Activated CD4-positive, alpha-beta memory T cell treated with anti-CD3 and anti-CD28 coated beads, Interleukin-2, amount 10 ng/mL, durations not matched to agents 7 days and 5 days (primary cell): ENCODE results near the gene GPX4. TPM values are rescaled to one million over a fixed set of nuclear protein-coding genes. Genes with fewer than 3 reads are reported as not detected.

Experiments used
- CTCF ChIA-PET: fragments of 350-600 bp; sonication (Branson Sonifier 250); formaldehyde crosslinking; loops from one replicate; lab custom pipeline; 2021; ENCODE audit warnings: antibody characterized with exemption, inconsistent platforms; lab: Charles Lee
- POLR2A ChIA-PET: fragments of 350-600 bp; sonication (Branson Sonifier 250); formaldehyde crosslinking; loops from one replicate; lab custom pipeline; 2021; ENCODE audit warnings: antibody characterized with exemption; lab: Charles Lee
- DNase-seq: peaks from one replicate; pipeline ENCODE4 v3.0.0-alpha.2; 2020
- H3K27ac Mint-ChIP-seq: one replicate; pipeline ENCODE4 v1.8.0; 2021; ENCODE audit warnings: mild to moderate bottlenecking, mixed read lengths
- H3K27me3 Mint-ChIP-seq: one replicate; pipeline ENCODE4 v1.8.0; 2021; ENCODE audit warnings: mixed read lengths
- H3K36me3 Mint-ChIP-seq: one replicate; pipeline ENCODE4 v1.8.0; 2021; ENCODE audit warnings: low read depth, mixed read lengths
- H3K4me1 Mint-ChIP-seq: one replicate; pipeline ENCODE4 v1.8.0; 2021; ENCODE audit warnings: mixed read lengths
- H3K4me3 Mint-ChIP-seq: one replicate; pipeline ENCODE4 v1.8.0; 2021; ENCODE audit warnings: mild to moderate bottlenecking, mixed read lengths
- H3K9me3 Mint-ChIP-seq: one replicate; pipeline ENCODE4 v1.8.0; 2021; ENCODE audit warnings: mixed read lengths
- total RNA-seq, 2 experiments: library from RNA; stranded (reverse); gene quantifications; one replicate each; pipeline ENCODE4 v1.2.3, GENCODE V29; 2021

GPX4 gene
- total RNA-seq, 2 experiments from 2014 or later = 141 to 148 TPM

DNA sequence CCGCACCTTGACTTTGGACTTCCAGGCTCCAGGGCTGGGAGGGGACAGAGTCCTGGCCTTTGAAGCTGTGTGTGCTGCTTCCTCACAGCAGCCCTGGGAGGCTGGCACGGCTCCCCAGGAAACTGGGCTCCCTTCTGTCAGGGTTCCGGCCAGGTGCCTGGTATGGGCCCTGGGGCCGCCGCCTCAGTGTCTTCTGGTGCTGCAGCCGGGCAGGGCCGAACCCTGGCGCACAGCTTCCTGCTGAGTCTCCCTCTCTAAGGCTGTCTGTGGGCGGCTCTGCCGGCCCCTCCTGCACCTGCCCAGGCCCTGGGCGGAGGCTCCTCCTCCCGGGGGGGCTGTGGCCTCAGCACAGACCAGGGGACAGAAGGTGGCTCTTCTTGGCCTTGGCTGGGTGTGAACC is 32.4 kb downstream of the GPX4 start:
- peaks cover 17% of the 10 kb centered on the region for H3K4me1 Mint-ChIP-seq
- ChIA-PET POLR2A (no interaction called here), CTCF (interaction anchor here (0.6 kb wide), 1 partner anchor 11 kb away, joined by 3 read pairs; no protein-coding TSS in a partner anchor)
- H3K36me3 Mint-ChIP-seq = peaks cover 11% of the 10 kb centered on the region
- H3K4me3 Mint-ChIP-seq = no peak overlapping the region
- no peak overlapping the region for H3K27ac Mint-ChIP-seq
- H3K9me3 Mint-ChIP-seq = no peaks in the 10 kb centered on the region
- no peak for DNase-seq
- H3K27me3 Mint-ChIP-seq = no peaks in the 10 kb centered on the region

GRCh38 chr19:1136621-1137317 is 33.0 kb downstream of the GPX4 start:
- DNase-seq = no peak
- Mint-ChIP-seq H3K36me3 (peaks cover 11% of the 10 kb centered on the region), H3K4me1 (peaks cover 17% of the 10 kb centered on the region), H3K9me3 (no peaks in the 10 kb centered on the region), H3K27me3 (no peaks in the 10 kb centered on the region), H3K27ac (peak overlapping the region; percentile 54), H3K4me3 (no peak overlapping the region)
- POLR2A ChIA-PET = no interaction called here
- CTCF ChIA-PET = no interaction called here

GRCh38 chr19:1138121-1138520 is 34.3 kb downstream of the GPX4 start:
- ChIA-PET CTCF (no interaction called here), POLR2A (no interaction called here)
- Mint-ChIP-seq H3K36me3 (peaks cover 20% of the 10 kb centered on the region), H3K27me3 (no peaks in the 10 kb centered on the region), H3K9me3 (peaks cover 6% of the 10 kb centered on the region), H3K27ac (no peak overlapping the region), H3K4me3 (no peak overlapping the region), H3K4me1 (peaks cover 13% of the 10 kb centered on the region)
- no peak for DNase-seq

DNA sequence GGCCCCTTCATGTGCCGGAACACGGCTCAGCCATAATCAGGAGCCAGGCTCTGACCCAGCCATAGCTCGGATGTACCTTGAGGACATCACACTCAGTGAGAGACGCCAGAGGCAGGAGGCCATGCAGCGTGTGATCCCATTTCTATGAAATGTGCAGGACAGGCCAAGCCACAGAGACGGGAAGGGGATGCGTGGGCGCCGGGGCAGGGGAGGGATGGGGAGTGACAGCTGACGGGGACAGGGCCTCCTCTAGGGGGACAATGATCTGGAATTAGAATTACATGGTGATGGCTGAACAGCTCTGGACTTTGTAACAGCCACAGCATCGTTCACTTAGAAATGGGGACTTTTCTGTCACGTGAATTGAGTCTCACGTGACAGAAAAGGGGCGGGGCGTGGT is 35.3 kb downstream of the GPX4 start:
- POLR2A ChIA-PET = interaction anchor here (0.9 kb wide), 1 partner anchor 15 kb away, joined by 3 read pairs; no protein-coding TSS in a partner anchor
- H3K27ac Mint-ChIP-seq = no peak overlapping the region
- CTCF ChIA-PET = no interaction called here
- no peaks in the 10 kb centered on the region for H3K27me3 Mint-ChIP-seq
- no peak for DNase-seq
- H3K9me3 Mint-ChIP-seq = peaks cover 8% of the 10 kb centered on the region
- no peak overlapping the region for H3K4me3 Mint-ChIP-seq
- H3K36me3 Mint-ChIP-seq = peaks cover 26% of the 10 kb centered on the region
- H3K4me1 Mint-ChIP-seq = peaks cover 7% of the 10 kb centered on the region

- Mint-ChIP-seq H3K9me3 (peaks cover 8% of the 10 kb centered on the region), H3K27ac (no peak overlapping the region), H3K36me3 (peaks cover 35% of the 10 kb centered on the region), H3K4me3 (no peak overlapping the region), H3K4me1 (peaks cover 9% of the 10 kb centered on the region), H3K27me3 (no peaks in the 10 kb centered on the region)
- DNase-seq = no peak
- CTCF ChIA-PET = no interaction called here
- POLR2A ChIA-PET = interaction anchor here (0.9 kb wide), 1 partner anchor 10 kb away, joined by 4 read pairs; no protein-coding TSS in a partner anchor
Measured at GRCh38 chr19:1140272-1141027, 36.7 kb downstream of the GPX4 start.

- no peak overlapping the region for H3K27ac Mint-ChIP-seq
- H3K27me3 Mint-ChIP-seq = no peaks in the 10 kb centered on the region
- no peak overlapping the region for H3K4me3 Mint-ChIP-seq
- DNase-seq = no peak
- peaks cover 6% of the 10 kb centered on the region for H3K4me1 Mint-ChIP-seq
- CTCF ChIA-PET = no interaction called here
- H3K9me3 Mint-ChIP-seq = peaks cover 8% of the 10 kb centered on the region
- H3K36me3 Mint-ChIP-seq = peaks cover 39% of the 10 kb centered on the region
- POLR2A ChIA-PET = no interaction called here
Measured at GRCh38 chr19:1141944-1142343, 38.1 kb downstream of the GPX4 start.

DNA sequence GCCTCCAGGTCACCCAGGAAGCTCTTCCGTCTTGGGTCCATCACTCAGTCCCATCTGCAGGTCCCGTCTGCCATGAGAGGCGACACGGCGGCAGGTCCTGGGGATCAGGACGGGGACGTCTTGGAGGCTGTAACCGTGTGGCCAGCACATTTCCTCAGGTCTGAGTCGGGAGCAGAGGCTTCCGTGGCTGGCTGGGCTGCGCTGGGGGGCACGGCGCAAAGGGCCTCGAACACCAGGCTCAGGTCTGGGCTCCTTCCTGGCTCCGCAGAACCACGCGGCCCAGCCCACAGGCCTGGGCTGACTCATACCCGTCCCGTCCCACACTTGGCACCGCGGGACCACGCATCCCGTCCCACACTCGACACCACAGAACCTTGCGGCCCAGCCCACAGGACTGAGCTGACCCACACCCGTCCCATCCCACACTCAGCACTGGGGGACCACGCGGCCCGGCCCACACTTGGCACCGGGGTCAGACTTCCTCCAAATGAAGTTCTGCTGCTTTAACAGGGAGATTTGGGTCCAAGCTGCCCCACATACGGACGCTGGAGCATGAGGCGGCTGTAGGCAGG is 40.1 kb downstream of the GPX4 start:
- CTCF ChIA-PET = no interaction called here
- no peak overlapping the region for H3K4me3 Mint-ChIP-seq
- peaks cover 8% of the 10 kb centered on the region for H3K9me3 Mint-ChIP-seq
- H3K27me3 Mint-ChIP-seq = no peaks in the 10 kb centered on the region
- peaks cover 6% of the 10 kb centered on the region for H3K4me1 Mint-ChIP-seq
- H3K27ac Mint-ChIP-seq = no peak overlapping the region
- POLR2A ChIA-PET = no interaction called here
- H3K36me3 Mint-ChIP-seq = peaks cover 38% of the 10 kb centered on the region
- no peak for DNase-seq

GRCh38 chr19:1144741-1145140 is 40.9 kb downstream of the GPX4 start:
- CTCF ChIA-PET = no interaction called here
- no peak for DNase-seq
- POLR2A ChIA-PET = no interaction called here
- Mint-ChIP-seq H3K4me1 (peaks cover 7% of the 10 kb centered on the region), H3K27ac (no peak overlapping the region), H3K36me3 (peaks cover 35% of the 10 kb centered on the region), H3K27me3 (no peaks in the 10 kb centered on the region), H3K4me3 (no peak overlapping the region), H3K9me3 (peaks cover 8% of the 10 kb centered on the region)

- peaks cover 32% of the 10 kb centered on the region for H3K36me3 Mint-ChIP-seq
- no peak overlapping the region for H3K4me3 Mint-ChIP-seq
- no peak for DNase-seq
- peaks cover 7% of the 10 kb centered on the region for H3K4me1 Mint-ChIP-seq
- CTCF ChIA-PET = no interaction called here
- H3K27me3 Mint-ChIP-seq = no peaks in the 10 kb centered on the region
- no peak overlapping the region for H3K27ac Mint-ChIP-seq
- POLR2A ChIA-PET = interaction anchor here (1.3 kb wide), 1 partner anchor 12 kb away, joined by 4 read pairs; no protein-coding TSS in a partner anchor
- peaks cover 8% of the 10 kb centered on the region for H3K9me3 Mint-ChIP-seq
Measured at GRCh38 chr19:1145635-1146411, 42.0 kb downstream of the GPX4 start.

GRCh38 chr19:1146412-1146699 is 42.6 kb downstream of the GPX4 start:
- DNase-seq = no peak
- no peak overlapping the region for H3K4me3 Mint-ChIP-seq
- ChIA-PET CTCF (no interaction called here), POLR2A (interaction anchor here (1.3 kb wide), 1 partner anchor 12 kb away, joined by 4 read pairs; no protein-coding TSS in a partner anchor)
- no peaks in the 10 kb centered on the region for H3K27me3 Mint-ChIP-seq
- peaks cover 32% of the 10 kb centered on the region for H3K36me3 Mint-ChIP-seq
- peaks cover 8% of the 10 kb centered on the region for H3K9me3 Mint-ChIP-seq
- peaks cover 7% of the 10 kb centered on the region for H3K4me1 Mint-ChIP-seq
- no peak overlapping the region for H3K27ac Mint-ChIP-seq

DNA sequence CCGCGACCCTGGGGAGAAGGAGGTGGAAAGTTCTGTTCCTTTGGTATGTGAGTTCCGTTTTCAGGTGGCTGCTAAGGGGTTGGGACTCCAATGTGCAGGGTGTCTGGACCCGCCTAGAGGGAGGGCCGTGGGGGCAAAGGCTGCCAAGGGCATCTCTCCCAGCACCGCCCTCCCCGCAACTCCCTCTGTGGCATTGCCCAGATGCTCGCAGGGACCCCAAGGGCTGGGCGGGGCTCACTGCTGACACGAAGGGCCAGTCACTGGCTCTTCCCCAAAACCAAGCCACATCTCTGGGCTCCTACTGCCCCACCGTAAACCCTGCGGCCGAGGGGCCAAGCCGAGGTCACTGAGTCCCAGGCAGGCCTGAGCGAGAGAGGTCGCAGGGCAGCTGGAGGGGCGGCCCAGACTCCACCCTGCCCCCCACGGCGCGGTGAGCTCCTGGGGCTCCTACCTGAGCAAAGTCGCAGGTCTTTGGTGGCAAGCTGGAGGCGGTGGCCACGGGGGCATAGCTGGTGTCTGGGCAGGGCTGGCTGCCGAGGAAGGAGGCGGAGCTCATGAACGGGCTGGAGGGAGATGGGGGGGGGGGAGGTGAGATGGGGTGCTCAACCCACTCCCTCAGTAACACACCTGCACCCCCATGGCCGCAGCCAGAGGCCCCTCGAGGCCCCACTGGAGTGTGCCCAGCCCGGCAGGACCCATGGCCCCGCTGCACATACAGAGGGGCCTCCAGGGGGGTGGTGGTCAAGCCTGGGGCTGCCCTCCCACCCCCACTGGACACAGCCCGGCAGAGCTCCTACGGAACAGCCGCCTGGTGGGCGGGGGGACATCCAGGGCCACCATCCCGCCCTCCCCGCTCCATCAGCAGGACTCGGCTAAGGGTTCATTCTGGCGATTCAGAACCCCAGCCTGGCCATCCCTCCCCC is 43.3 kb downstream of the GPX4 start:
- Mint-ChIP-seq H3K27me3 (no peaks in the 10 kb centered on the region), H3K4me3 (no peak overlapping the region), H3K4me1 (peaks cover 7% of the 10 kb centered on the region), H3K9me3 (peaks cover 5% of the 10 kb centered on the region), H3K36me3 (peaks cover 32% of the 10 kb centered on the region), H3K27ac (no peak overlapping the region)
- POLR2A ChIA-PET = interaction anchor here (1.3 kb wide), 1 partner anchor 13 kb away, joined by 4 read pairs; no protein-coding TSS in a partner anchor
- DNase-seq = no peak
- CTCF ChIA-PET = interaction anchor here (0.6 kb wide), 1 partner anchor 11 kb away, joined by 3 read pairs; no protein-coding TSS in a partner anchor

GRCh38 chr19:1147934-1148549 is 44.2 kb downstream of the GPX4 start:
- peaks cover 2% of the 10 kb centered on the region for H3K9me3 Mint-ChIP-seq
- no peaks in the 10 kb centered on the region for H3K27me3 Mint-ChIP-seq
- peaks cover 30% of the 10 kb centered on the region for H3K36me3 Mint-ChIP-seq
- no peak overlapping the region for H3K4me3 Mint-ChIP-seq
- H3K4me1 Mint-ChIP-seq = peaks cover 7% of the 10 kb centered on the region
- ChIA-PET CTCF (no interaction called here), POLR2A (no interaction called here)
- DNase-seq = no peak
- H3K27ac Mint-ChIP-seq = no peak overlapping the region
